GM19351 (cell line): Measurements from ENCODE around the gene CHAF1A.

Experiments
- ATAC-seq: cut with Tn5 transposase; IDR thresholded peaks from one replicate; pipeline ENCODE4 v1.9.1; 2021; ENCODE audit warnings: mild to moderate bottlenecking, moderate library complexity; ENCODE audit not compliant: unreplicated experiment

CHAF1A gene

DNA sequence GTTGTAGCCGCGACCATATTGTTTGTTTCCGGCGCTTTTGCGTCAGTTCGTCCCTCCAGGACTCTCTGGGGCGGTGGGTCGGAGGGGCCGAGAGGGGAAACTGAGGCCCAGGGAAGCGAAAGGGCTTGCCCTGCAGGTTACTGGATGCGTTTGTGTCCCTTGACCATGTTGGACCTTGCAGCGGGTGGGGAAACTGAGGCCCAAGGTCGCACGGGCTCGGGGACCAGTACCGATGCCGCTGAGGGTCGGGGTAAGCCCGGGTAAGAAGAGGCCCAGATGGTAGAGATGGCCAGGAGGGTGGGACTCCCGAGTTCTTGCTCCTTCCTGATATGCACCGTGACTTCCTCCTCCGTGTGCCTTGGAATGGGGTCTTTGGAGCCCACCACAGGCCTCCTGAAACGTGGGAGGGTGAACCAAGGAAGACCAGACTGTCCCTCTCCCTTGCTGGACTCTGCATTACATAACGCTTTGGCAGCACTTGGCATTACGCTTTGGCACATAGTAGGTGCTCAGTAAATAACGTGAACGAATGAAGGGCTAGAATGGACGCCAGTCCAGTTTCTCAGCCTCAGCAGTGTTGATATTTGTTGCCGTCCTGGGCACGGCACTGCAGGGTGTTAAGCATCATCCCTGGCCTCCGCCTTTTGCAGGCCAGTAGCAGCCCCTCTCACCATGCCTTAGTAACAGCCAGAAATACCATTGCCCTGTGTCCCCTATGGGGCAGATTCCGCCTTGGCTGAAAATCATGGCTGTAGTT lies 743 bp downstream of the CHAF1A start:
- no peak for ATAC-seq

DNA sequence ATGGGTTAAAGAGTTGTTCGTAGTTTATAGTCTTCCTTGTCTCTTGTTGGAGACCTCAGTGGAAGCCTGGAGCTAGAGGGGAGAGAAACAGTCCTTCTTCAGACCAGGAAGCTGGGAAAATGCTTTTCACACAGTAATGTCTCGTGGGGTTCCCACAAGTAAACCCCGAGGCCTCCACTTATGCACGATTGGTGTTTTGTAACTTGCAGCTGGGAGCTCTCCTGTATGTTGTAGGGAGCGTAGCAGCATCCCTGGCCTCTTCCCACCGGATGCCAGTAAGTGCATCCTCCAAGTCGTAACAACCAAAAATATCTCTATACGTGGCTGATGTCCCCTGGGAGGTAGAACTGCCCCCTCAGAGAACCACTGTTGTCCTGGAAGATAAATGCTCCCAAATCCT lies 3.5 kb downstream of the CHAF1A start:
- no peak for ATAC-seq

GRCh38 chr19:4406626-4407025 lies 4.2 kb downstream of the CHAF1A start:
- ATAC-seq, result no peak

DNA sequence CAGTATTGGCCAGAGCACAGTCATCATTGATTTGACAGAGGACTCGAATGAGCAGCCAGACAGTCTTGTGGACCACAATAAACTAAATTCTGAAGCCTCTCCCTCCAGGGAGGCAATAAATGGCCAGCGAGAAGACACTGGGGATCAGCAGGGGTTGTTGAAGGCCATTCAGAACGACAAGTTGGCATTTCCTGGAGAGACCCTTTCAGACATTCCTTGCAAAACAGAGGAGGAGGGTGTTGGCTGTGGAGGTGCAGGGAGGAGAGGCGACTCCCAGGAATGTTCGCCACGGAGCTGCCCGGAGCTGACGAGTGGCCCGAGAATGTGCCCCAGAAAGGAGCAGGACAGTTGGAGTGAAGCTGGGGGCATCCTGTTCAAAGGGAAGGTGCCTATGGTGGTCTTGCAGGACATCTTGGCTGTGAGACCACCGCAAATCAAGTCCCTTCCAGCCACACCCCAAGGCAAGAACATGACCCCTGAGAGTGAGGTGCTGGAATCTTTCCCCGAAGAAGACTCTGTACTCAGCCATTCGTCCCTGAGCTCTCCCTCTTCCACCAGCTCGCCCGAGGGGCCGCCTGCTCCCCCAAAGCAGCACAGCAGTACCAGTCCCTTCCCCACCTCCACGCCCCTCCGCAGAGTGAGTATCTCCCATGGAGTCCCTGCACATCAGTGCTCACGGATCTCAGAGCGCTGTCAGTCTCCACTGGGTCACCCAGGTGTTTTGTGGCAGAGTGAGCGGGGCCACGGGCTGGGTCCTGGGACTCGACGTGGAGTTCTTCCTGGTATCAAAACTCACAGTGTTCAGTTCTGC lies 6.9 kb downstream of the CHAF1A start:
- no peak for ATAC-seq

- no peak for ATAC-seq
Observed at GRCh38 chr19:4413588-4413987, 11.1 kb downstream of the CHAF1A start.

DNA sequence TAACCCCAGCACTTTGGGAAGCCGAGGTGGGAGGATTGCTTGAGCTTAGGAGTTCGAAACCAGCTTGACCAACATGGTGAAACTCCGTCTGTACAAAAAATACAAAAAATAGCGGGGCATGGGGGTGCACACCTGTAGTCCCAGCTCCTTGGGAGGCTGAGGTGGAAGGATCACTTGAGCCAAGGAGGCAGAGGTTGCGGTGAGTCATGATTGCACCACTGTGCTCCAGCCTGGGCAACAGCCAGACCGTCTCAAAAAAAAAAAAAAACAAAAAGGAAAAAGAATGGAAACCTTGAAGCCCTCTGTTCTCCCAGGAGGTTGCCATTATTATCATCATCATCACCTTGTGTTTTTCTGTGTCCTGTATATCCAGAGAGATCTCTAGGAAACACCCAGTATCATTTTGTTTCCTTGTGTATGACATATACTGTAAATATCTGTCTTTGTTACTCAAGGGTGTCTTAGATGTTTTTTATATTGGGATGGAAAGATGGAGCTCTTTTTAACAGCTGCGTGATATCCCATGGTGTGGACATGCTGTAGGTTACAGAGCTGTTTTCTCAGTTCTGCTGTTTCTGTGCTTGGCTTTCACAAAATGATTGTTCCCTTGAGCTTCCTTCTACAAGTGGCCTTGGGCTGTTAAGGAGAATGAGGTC lies 11.8 kb downstream of the CHAF1A start:
- ATAC-seq, result no peak

DNA sequence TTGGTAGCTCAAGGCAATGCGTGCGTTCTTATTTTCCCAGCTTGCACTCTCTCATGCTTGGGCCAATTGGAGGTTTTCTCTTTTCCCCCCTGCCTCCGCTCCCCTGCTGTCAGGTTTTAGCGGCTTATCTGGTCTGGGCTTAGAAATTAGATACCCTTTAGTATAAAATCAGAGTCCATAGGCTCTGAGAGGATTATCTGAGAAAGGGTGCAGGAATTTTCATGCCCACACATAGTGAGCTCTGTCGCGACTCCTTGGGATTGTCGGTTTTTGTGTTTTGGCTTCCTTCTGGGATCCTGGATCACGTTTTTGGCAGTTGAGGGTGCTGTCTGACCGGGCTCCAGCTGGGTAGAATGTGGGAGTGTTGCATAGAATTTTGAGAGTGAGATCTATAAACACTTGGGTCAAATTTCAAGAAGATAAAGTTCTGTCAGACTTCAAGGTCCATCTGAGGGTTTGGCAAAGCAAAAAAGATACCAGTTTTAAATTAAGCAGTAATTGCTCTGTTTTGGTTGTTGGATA lies 12.4 kb downstream of the CHAF1A start:
- no peak for ATAC-seq

GRCh38 chr19:4415352-4415751 lies 12.9 kb downstream of the CHAF1A start:
- ATAC-seq, result no peak

DNA sequence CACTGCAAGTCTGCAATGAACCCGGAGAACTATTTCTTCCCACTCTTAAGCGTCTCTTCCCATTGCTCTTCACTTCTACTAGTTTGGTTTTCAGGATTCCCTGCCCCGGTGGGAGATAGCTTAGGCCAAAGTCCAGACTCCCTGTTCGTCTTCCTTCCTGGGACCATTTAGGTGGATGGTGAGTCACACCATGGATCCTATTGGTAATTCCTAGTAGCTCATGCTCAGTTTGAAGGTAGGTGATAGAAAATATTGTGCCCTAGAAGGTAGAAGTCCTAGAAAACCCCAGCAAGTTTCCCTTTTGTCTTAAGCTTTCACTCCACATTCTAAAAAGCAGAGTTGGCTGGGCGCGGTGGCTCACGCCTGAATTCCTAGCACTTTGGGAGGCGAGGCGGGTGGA lies 13.8 kb downstream of the CHAF1A start:
- no peak for ATAC-seq

- no peak for ATAC-seq
Observed at GRCh38 chr19:4423416-4424126, 21.1 kb downstream of the CHAF1A start.

GRCh38 chr19:4425537-4425936 lies 23.1 kb downstream of the CHAF1A start:
- ATAC-seq, result no peak

DNA sequence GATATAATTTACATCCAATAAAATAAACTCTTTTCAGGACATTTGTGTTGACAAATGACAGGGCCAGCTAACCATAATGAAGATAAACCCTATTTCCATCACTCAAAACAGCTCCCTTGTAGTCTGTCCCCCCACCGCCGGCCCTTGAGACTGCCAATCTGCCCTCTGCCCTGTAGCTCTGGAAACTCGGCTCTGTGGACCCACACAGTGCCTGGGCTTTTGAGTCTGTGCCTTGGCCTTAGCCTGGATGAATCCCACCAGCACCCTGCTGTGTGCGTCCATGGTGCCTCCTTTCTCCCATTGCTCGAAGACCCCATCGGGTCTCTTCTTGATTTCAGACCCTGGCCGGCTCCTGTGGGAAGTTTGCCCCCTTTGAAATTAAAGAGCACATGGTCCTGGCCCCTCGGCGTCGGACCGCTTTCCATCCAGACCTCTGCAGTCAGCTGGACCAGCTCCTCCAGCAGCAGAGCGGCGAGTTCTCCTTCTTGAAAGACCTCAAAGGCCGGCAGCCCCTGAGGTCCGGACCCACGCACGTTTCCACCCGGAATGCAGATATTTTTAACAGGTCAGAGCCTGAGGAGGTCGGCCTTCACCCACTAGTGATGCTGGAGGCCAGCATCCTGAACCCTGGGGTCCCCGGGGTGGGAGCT lies 26.0 kb downstream of the CHAF1A start:
- no peak for ATAC-seq

DNA sequence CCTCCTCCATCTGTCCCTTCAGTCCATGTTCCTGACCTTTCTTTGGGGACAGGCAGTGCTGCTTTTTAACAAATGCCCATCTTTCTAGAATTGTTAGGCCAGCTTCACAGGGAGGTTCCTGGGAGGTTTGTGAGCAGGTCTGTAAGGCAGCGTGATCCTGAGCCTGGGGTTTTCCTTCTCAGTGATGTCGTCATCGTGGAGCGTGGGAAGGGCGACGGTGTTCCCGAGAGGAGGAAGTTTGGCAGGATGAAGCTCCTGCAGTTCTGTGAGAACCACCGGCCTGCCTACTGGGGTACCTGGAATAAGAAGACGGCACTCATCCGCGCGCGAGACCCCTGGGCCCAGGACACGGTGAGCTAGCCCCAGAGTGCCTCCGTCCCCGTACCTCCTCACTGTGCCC lies 26.8 kb downstream of the CHAF1A start:
- no peak for ATAC-seq

- ATAC-seq, result no peak
Observed at GRCh38 chr19:4429771-4430171, 27.3 kb downstream of the CHAF1A start.

GRCh38 chr19:4430760-4431159 lies 28.3 kb downstream of the CHAF1A start:
- ATAC-seq, result no peak

DNA sequence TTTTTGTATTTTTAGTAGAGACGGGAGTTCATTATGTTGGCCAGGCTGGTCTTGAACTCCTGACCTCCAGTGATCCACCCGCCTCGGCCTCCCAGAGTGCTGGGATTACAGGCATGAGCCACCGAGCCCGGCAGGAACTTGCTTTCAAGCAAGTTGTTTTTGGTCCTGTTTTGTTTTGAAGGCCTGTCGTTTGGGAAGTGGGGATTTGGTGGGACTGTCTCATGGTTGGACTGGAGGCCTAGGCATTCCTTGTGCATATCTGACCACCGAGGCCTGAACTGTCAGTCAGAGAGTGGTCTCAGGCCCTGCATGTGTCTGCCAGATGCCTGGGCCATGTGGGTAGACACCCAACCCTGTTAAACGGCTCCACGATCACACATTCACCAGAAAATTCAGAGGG lies 28.9 kb downstream of the CHAF1A start:
- no peak for ATAC-seq

DNA sequence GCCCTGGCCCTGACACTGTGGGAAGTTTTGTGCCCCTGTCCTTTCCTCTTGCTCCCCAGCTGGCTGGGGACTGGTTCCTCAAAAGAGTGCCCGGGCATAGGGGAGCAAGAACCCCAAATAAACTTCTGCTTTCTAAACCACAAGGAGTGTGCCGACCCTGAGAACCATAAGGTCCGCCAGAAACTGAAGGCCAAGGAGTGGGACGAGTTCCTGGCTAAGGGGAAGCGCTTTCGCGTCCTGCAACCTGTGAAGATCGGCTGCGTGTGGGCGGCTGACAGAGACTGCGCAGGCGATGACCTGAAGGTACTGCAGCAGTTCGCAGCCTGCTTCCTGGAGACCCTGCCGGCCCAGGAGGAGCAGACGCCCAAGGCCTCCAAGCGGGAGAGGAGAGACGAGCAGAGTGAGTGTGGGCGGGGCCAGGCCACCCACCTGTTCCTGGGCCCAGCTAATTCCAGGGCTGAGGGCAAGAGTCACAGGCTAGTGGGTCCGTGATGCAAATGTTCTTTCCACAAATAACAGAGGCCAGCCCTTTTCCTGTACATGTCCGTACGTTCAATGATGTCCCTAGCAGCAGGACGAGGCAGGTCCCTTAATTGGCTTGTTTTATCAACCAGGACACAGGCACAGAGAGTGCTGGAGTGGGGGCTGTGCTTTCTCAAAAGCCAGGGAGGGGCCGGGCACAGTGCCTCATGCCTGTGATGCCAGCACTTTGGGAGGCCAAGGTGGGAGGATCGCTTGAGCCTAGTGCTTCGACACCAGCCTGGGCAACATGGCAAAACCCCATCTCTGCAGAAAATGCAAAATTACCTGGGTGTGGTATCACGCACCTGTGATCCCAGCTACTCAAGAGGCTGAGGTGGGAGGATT lies 29.6 kb downstream of the CHAF1A start:
- ATAC-seq, result no peak

GRCh38 chr19:4432918-4433506 lies 30.6 kb downstream of the CHAF1A start:
- no peak for ATAC-seq

- no peak for ATAC-seq
Observed at GRCh38 chr19:4434391-4434790, 32.0 kb downstream of the CHAF1A start.
